Liver (tissue), 9 donors: ENCODE measurements around the gene CDR2. TPM values are rescaled to one million over a fixed set of nuclear protein-coding genes. Genes with fewer than 3 reads are reported as not detected.

Experiments
- DNase-seq: peaks from one replicate; pipeline ENCODE4 v3.0.0-alpha.2; 2017; ENCODE audit warnings: low spot score
- H3K27ac ChIP-seq, 2 donors: one replicate each; pipeline ENCODE4 v1.7.0; 2013; ENCODE audit warnings: inconsistent platforms in 2 of 2, low read length in 2 of 2, control low read depth in 1 of 2, low read depth in 1 of 2, mild to moderate bottlenecking in 1 of 2
- H3K27me3 ChIP-seq, 4 donors: one replicate each; pipeline versions ENCODE4 v1.6.1 to v1.7.0; 2013; ENCODE audit warnings: low read length in 3 of 4, inconsistent platforms in 1 of 4, mild to moderate bottlenecking in 1 of 4, moderate library complexity in 1 of 4; ENCODE audit not compliant: control insufficient read depth in 4 of 4, insufficient read depth in 4 of 4
- H3K36me3 ChIP-seq, 4 donors: one replicate each; pipeline versions ENCODE4 v1.6.1 to v1.7.0; 2013; ENCODE audit warnings: low read length in 3 of 4, mild to moderate bottlenecking in 3 of 4, low read depth in 1 of 4, moderate library complexity in 1 of 4; ENCODE audit not compliant: control insufficient read depth in 4 of 4, insufficient read depth in 3 of 4
- H3K4me1 ChIP-seq, 4 donors: one replicate each; pipeline versions ENCODE4 v1.6.1 to v1.7.0; 2013; ENCODE audit warnings: low read length in 3 of 4, mild to moderate bottlenecking in 3 of 4, moderate library complexity in 1 of 4; ENCODE audit not compliant: control insufficient read depth in 4 of 4, insufficient read depth in 4 of 4
- H3K4me3 ChIP-seq, 3 donors: one replicate each; pipeline versions ENCODE4 v1.6.1 to v1.7.0; 2013; ENCODE audit warnings: low read length in 3 of 3, control low read depth in 1 of 3, low read depth in 1 of 3, mild to moderate bottlenecking in 1 of 3
- H3K9ac ChIP-seq, 2 donors: one replicate each; pipeline ENCODE4 v1.7.0; 2013; ENCODE audit warnings: low read length in 2 of 2, mild to moderate bottlenecking in 2 of 2, moderate library complexity in 2 of 2, control low read depth in 1 of 2, low read depth in 1 of 2
- H3K9me3 ChIP-seq, 4 donors: one replicate each; pipeline versions ENCODE4 v1.6.1 to v1.7.0; 2013; ENCODE audit warnings: low read length in 3 of 4; ENCODE audit not compliant: control insufficient read depth in 4 of 4
- ATF3 ChIP-seq: IDR thresholded peaks from 2 replicates; pipeline ENCODE4 v1.6.1; 2016; ENCODE audit warnings: antibody characterized with exemption
- CTCF ChIP-seq: fragments of 150-350 bp; IDR thresholded peaks from 2 replicates; pipeline ENCODE4 v1.5.1; 2017; ENCODE audit warnings: improper control_type of control experiment, low read depth, low read length; ENCODE audit not compliant: missing input control
- EGR1 ChIP-seq, 2 donors: IDR thresholded peaks; 2 replicates each; pipeline ENCODE4 v1.6.1; 2016 to 2018; ENCODE audit warnings: antibody characterized with exemption in 2 of 2, low read depth in 2 of 2
- FOXA1 ChIP-seq: IDR thresholded peaks from 2 replicates; pipeline ENCODE4 v1.6.1; 2016; ENCODE audit warnings: antibody characterized with exemption
- FOXA2 ChIP-seq: IDR thresholded peaks from 2 replicates; pipeline ENCODE4 v1.6.1; 2016; ENCODE audit warnings: antibody characterized with exemption
- GABPA ChIP-seq, 2 donors: IDR thresholded peaks in 1 of 2; conservative IDR thresholded peaks in 1 of 2; 2 replicates each; pipeline ENCODE4 v1.6.1; 2016; ENCODE audit warnings: antibody characterized with exemption in 2 of 2, mild to moderate bottlenecking in 1 of 2, moderate library complexity in 1 of 2
- HNF4A ChIP-seq, 2 donors: conservative IDR thresholded peaks; 2 replicates each; pipeline ENCODE4 v1.6.1; 2016; ENCODE audit warnings: antibody characterized with exemption in 2 of 2, mild to moderate bottlenecking in 2 of 2
- HNF4G ChIP-seq: IDR thresholded peaks from 2 replicates; pipeline ENCODE4 v1.6.1; 2016; ENCODE audit warnings: antibody characterized with exemption
- JUND ChIP-seq, 2 donors: IDR thresholded peaks; 2 replicates each; pipeline ENCODE4 v1.6.1; 2016; ENCODE audit warnings: antibody characterized with exemption in 2 of 2
- NR2F2 ChIP-seq: IDR thresholded peaks from 2 replicates; pipeline ENCODE4 v1.6.1; 2016; ENCODE audit warnings: antibody characterized with exemption
- RAD21 ChIP-seq, 2 donors: IDR thresholded peaks; 2 replicates each; pipeline ENCODE4 v1.6.1; 2016; ENCODE audit warnings: antibody characterized with exemption in 2 of 2, mild to moderate bottlenecking in 2 of 2
- REST ChIP-seq: IDR thresholded peaks from 2 replicates; pipeline ENCODE4 v1.6.1; 2016; ENCODE audit warnings: antibody characterized with exemption, mild to moderate bottlenecking
- RXRA ChIP-seq, 2 donors: IDR thresholded peaks; 2 replicates each; pipeline ENCODE4 v1.6.1; 2017 to 2018; ENCODE audit warnings: antibody characterized with exemption in 2 of 2, mild to moderate bottlenecking in 1 of 2
- SP1 ChIP-seq: IDR thresholded peaks from 2 replicates; pipeline ENCODE4 v1.6.1; 2018; ENCODE audit warnings: antibody characterized with exemption, mild to moderate bottlenecking
- TAF1 ChIP-seq: conservative IDR thresholded peaks from 2 replicates; pipeline ENCODE4 v1.6.1; 2016; ENCODE audit warnings: antibody characterized with exemption, mild to moderate bottlenecking
- YY1 ChIP-seq: IDR thresholded peaks from 2 replicates; pipeline ENCODE4 v1.6.1; 2016; ENCODE audit warnings: antibody characterized with exemption, mild to moderate bottlenecking
- ZBTB33 ChIP-seq: IDR thresholded peaks from 2 replicates; pipeline ENCODE4 v1.6.1; 2016; ENCODE audit warnings: antibody characterized with exemption
- WGBS: extraction: QIAGEN DNeasy Blood & Tissue Kit; methylation state at CpG from one replicate; pipeline ENCODE4 v1.1.7; 2013; 5-methylcytosine and 5-hydroxymethylcytosine counted together
- polyA plus RNA-seq, 2 donors: library from polyadenylated mRNA; stranded (reverse) in 1 of 2; unstranded in 1 of 2; fragments of 200-250 nt in 1 of 2; fragments of >200 nt in 1 of 2; fragmentation: Nextera tagmentation in 1 of 2; extraction: Ambion mirVana in 1 of 2; gene quantifications; one replicate each; pipeline versions ENCODE4 v1.2.1 to v1.2.3, GENCODE V29; 2013 to 2015
- total RNA-seq, 2 donors: library from RNA; depleted of rRNA; stranded (reverse); fragments of >200 nt; gene quantifications; one replicate each; pipeline ENCODE4 v1.2.3, GENCODE V29; 2014
- TF ChIP-seq, protein P1 (sequence below): IDR thresholded peaks from 2 replicates; pipeline ENCODE4 v1.6.1; 2016; ENCODE audit warnings: antibody characterized with exemption
- donor health status: healthy.
- donor health status: healthy.
- donor health status: healthy.
- donor health status: healthy.
- donor health status: healthy.

CDR2 gene
- total and polyA plus RNA-seq, 4 donors, result 2.9 to 12.1 (median 9.7) TPM

DNA sequence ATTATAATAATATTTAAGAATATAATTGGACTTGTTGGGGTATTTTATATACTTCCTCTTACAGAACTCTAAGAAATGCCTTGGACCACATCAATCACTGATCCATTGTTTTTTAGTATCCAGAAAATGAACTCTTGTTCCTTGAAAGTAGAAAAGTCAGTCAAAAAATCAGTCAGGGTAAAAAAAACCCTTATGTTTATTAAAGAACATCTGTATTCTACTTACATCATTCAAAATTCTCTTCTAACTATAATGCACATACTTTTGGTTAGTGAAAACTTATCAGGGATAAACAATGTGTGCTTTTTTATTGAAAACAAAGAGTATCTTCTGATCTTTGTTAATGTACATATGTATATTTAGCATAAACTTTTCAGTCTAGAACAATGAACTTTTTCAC lies 23.5 kb upstream of the CDR2 start:
- Histone ChIP-seq H3K9ac (no peak overlapping the region), H3K27me3 (no peaks in the 10 kb centered on the region), H3K9me3 (no peaks in the 10 kb centered on the region), H3K36me3 (no peaks in the 10 kb centered on the region), H3K27ac (no peak overlapping the region), H3K4me3 (no peak overlapping the region), H3K4me1 (no peaks in the 10 kb centered on the region)
- no peak for DNase-seq
- TF ChIP-seq, protein P1, sequence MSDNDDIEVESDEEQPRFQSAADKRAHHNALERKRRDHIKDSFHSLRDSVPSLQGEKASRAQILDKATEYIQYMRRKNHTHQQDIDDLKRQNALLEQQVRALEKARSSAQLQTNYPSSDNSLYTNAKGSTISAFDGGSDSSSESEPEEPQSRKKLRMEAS, result no peak
- TF ChIP-seq YY1 (no peak), SP1 (no peak), FOXA2 (no peak), FOXA1 (no peak), RAD21 (IDR thresholded peaks at IDR 0.05) (no peak), RXRA (IDR thresholded peaks at IDR 0.05) (no peak), GABPA (IDR thresholded peaks at IDR 0.05 in 1 of 2, conservative IDR thresholded peaks at IDR 0.05 in 1 of 2) (no peak), JUND (IDR thresholded peaks at IDR 0.05) (no peak), HNF4G (no peak), NR2F2 (no peak), EGR1 (IDR thresholded peaks at IDR 0.05; ENCODE audit: low read depth in 2 of 2) (no peak), ATF3 (no peak), ZBTB33 (no peak), TAF1 (no peak), HNF4A (conservative IDR thresholded peaks at IDR 0.05) (no peak), REST (no peak)

- H3K4me3 ChIP-seq, result no peak overlapping the region
- no peaks in the 10 kb centered on the region for H3K27me3 ChIP-seq
- no peak overlapping the region for H3K27ac ChIP-seq
- no peaks in the 10 kb centered on the region for H3K4me1 ChIP-seq
- H3K9me3 ChIP-seq, result no peaks in the 10 kb centered on the region
- TF ChIP-seq JUND (IDR thresholded peaks at IDR 0.05) (no peak), CTCF (no peak), TAF1 (no peak), HNF4A (conservative IDR thresholded peaks at IDR 0.05) (no peak), SP1 (no peak), FOXA1 (no peak), ATF3 (no peak), YY1 (no peak)
- no peak for DNase-seq
- H3K36me3 ChIP-seq, result no peaks in the 10 kb centered on the region
- no peak overlapping the region for H3K9ac ChIP-seq
- 74% methylated on average over 1 of the region's 1 CpG for WGBS
Measured at GRCh38 chr16:22397464-22397863, 23.0 kb upstream of the CDR2 start.
